ENCODE measurements around the gene SCGB1D4.

GRCh38 chr11:62333768-62334167 lies 34.9 kb upstream of the SCGB1D4 start:
- TF ChIP-seq CTCF (optimal IDR thresholded peaks at IDR 0.05 in 1 of 3, IDR thresholded peaks at IDR 0.05 in 1 of 3, conservative IDR thresholded peaks at IDR 0.05 in 1 of 3; ENCODE audit: extremely low read depth in 1 of 3, insufficient read depth in 2 of 3, low read length in 3 of 3) = no peak
- TF ChIP-seq EZH2 (IDR thresholded peaks at IDR 0.05; ENCODE audit: low read length) = no peak
